Pons (tissue), 1 donor: Measurements from ENCODE around the gene CFAP65.

Experiments used
- DNase-seq: peaks from one replicate; pipeline ENCODE4 v3.0.0-alpha.2; 2016; ENCODE audit warnings: low spot score

Gene CFAP65

GRCh38 chr2:219009294-219009693, 32.0 kb downstream of the CFAP65 start:
- no peak for DNase-seq

- no peak for DNase-seq
Measured at GRCh38 chr2:219003979-219004378, 37.3 kb downstream of the CFAP65 start.

- DNase-seq: no peak
Measured at GRCh38 chr2:219003267-219003634, 38.1 kb downstream of the CFAP65 start.

- DNase-seq: no peak
Measured at GRCh38 chr2:219002395-219003266, 38.7 kb downstream of the CFAP65 start.

- no peak for DNase-seq
Measured at GRCh38 chr2:219001577-219002394, 39.5 kb downstream of the CFAP65 start.

GRCh38 chr2:219001100-219001576, 40.2 kb downstream of the CFAP65 start:
- DNase-seq: no peak

GRCh38 chr2:219000569-219000960, 40.8 kb downstream of the CFAP65 start:
- DNase-seq: no peak

DNA sequence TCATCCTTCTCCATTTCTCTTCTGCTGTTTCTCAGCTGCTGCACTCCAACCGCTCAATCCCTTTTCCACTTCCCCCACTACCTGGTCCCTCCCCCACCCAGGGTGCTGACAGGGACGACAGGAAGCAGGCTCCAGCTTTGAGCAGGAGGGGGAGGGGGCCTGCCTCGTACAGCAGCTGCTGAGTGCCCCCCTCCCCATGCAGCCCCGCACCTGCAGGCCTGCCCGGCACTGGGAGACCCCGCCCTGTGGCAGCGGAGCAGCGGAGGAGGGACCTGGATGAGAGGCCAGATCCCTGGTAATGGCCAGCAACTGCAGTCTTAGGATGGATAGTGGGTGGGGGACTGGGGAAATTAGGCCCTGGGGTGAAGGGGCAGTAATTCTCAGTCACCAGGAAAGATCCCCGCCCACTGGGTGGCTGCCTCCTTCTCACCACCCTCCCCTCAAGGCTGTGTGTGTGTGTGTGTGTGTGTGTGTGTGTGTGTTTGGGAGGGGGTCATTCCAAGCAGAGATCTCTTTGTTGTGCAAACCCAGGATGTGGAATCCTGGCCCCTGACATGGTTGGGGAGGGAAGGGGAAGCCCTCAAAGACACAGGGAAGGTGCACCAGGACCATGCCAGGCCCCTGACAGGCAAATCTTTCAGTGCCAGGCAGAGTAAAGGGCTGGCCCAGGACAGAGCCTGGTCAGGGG, 41.3 kb downstream of the CFAP65 start:
- no peak for DNase-seq

DNA sequence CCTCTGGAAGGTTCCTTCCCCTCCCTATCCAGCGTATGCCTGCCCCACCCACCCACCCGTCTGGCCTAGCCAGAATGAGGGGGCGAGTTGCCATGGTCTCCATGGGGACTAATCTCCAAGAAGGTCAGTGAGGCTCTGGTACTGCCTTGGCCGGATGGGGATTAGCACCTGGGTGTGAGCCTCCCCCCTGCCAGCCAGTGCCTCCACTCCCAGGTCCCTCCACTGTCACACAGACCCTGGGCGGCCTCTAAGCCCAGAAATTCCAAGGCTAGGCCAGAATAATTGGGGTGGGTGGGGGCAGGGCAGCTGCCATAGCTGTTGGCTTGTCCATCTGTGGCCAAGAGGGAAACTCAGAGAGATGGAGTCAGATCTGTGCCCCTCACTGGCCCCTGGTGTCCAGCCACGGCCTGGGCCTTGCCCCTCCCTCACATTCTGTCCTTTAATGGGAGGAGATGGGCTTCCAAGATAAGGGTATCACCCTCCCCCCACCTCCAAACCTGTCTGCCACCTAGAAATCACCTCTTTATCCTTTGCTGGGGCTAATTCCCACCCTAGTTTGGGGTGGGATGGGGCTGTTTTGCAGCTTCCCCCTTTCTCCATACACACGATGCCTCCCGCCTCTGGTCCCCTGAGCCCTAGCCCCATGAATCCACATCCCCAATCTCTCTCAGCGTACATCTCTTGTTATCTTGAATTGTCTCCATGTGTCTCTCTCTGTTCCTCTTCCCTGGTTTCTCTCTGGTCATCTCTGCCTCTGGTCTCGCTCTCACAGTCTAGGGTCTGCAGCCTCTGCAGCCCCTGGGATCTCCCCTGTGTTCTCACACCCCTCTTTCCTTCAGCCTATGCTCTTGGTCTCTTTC, 42.1 kb downstream of the CFAP65 start:
- no peak for DNase-seq

DNA sequence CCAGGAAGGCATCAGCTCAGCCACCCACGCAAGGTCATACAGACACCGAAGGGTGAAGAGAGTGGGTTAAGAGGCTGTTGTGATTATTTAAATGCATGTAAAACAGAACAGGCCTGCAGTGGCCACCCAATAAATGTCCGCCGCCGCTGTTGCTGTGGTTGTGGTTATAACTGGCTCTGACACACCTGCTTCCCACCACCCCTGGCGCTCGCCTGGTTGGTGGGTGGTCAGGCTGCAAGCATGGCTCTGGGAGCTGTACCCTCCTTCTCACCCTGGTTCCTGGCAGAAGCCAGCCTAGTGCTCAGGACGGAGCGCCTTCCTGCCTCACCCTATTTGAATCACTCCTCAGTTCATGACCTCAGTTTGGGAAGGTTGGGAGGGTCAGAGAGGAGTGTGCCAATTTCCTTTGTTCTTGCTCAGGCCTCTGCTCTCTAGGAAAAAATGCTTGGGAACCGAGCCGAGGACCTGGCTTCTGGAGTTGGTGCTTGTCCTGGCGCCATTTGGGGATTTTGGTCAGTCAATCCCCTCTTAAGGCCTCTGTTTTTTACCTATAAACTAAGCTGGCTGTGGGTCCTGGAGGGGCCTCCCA, 42.8 kb downstream of the CFAP65 start:
- DNase-seq: no peak

GRCh38 chr2:218997731-218998130, 43.6 kb downstream of the CFAP65 start:
- DNase-seq: no peak

DNA sequence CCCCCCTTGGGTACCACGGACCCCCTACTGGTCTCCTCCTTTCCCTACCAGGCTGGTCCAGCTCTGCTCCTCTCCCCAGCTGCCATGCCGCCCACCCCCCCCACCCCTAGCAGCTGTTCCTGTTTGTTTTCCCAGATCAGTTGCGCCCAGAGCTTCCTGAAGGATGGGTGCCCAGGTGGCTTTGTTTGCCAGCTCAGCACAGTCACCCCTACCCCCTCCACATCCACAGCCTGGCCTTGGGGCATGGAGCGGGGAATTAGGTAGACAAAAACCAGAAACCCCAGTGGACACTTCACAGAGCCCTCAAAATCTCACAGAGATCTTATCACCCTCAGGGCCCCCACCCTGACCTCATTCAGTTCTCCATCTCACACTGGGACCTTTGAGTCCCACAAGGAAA, 44.4 kb downstream of the CFAP65 start:
- DNase-seq: no peak

GRCh38 chr2:218995972-218996711, 45.2 kb downstream of the CFAP65 start:
- DNase-seq: peak; percentile 58

- no peak for DNase-seq
Measured at GRCh38 chr2:218995561-218995960, 45.8 kb downstream of the CFAP65 start.

- DNase-seq: no peak
Measured at GRCh38 chr2:218993345-218994315, 47.7 kb downstream of the CFAP65 start, which contains the start of gene CRYBA2. Gene CRYBA2, minus strand, starts transcription at chr2:218993422. Its CDS starts 246 bp downstream, at chr2:218993176.

DNA sequence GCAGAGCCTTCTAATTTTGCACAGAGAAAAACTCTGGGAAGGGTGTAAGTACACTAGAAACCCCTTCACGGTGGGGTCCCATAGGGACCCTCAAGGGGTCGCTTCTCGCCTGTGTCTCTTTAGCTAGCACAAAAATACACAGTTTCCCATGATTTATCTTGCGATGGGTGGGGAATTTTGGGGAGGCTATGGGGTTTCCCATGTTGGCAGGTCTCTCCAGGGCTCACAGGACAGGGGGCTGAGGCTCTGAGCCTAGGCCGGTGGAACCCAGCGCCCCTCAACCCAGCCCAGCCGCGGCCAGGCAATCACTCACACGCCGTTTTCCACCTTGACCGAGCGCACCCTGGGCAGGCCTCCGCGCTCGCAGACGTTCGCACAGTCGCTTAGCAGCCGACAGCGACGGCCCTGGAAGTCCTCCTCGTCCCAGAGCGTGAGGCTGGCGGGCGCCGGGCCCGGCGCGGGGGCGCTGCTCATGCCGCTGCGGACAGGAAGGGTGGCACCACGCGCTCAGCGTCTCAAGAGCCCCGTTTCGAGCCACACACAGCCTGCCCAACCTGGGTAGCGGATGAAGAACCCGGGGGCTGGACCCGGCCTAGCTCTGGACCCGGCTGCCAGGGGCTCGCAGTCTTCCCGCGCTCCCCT, 48.5 kb downstream of the CFAP65 start:
- DNase-seq: no peak

- no peak for DNase-seq
Measured at GRCh38 chr2:218992196-218992595, 49.1 kb downstream of the CFAP65 start.

DNA sequence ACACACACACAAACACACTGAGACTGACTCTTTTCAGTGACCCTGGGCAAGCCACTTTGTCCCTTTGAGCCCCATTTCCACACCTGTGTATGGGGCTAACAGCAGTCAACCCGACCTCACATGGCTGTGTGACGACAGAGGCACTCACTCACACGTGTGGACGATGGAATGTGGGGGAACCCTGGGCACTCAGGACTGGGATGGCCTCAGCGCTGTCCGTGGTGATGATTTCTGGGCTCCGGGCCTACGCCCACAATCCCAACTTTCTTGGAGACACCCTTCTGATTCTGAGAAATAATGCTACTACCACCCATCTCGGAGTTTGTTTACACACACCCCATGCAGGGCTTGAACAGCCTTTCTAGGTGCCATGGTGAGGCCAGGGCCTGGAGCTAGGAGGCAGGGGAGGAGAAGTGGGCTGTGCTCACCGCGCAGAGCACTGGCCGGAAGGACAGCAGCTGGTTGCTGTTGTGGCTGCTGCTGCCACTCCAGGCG, 49.6 kb downstream of the CFAP65 start:
- no peak for DNase-seq
